ENCODE data around the gene IQGAP2.

IQGAP2 gene

GRCh38 chr5:76691467-76692273 lies 288.6 kb downstream of the IQGAP2 start:
- peak; percentile 41 for FAIRE-seq
- DNase-seq (ENCODE audit: extremely low spot score, insufficient read length, low read depth): no peak

GRCh38 chr5:76692274-76692540 lies 289.1 kb downstream of the IQGAP2 start:
- DNase-seq (ENCODE audit: extremely low spot score, insufficient read length, low read depth) (no peak), FAIRE-seq (no peak)

- DNase-seq (ENCODE audit: extremely low spot score, insufficient read length, low read depth): no peak
Measured at GRCh38 chr5:76692651-76693050, 289.6 kb downstream of the IQGAP2 start.

GRCh38 chr5:76693141-76693540 lies 290.1 kb downstream of the IQGAP2 start:
- DNase-seq (ENCODE audit: extremely low spot score, insufficient read length, low read depth) (no peak), FAIRE-seq (no peak)

More at GRCh38 chr5:76692651-76693050, 289.6 kb downstream of the IQGAP2 start:
- no peak for FAIRE-seq

GRCh38 chr5:76694317-76694716 lies 291.2 kb downstream of the IQGAP2 start:
- no peak for DNase-seq (ENCODE audit: extremely low spot score, insufficient read length, low read depth)
- FAIRE-seq: no peak

- no peak for FAIRE-seq
Measured at GRCh38 chr5:76695346-76695745, 292.3 kb downstream of the IQGAP2 start.

GRCh38 chr5:76696251-76696650 lies 293.2 kb downstream of the IQGAP2 start:
- FAIRE-seq (no peak), DNase-seq (ENCODE audit: extremely low spot score, insufficient read length, low read depth) (no peak)

More at GRCh38 chr5:76695346-76695745, 292.3 kb downstream of the IQGAP2 start:
- DNase-seq (ENCODE audit: extremely low spot score, insufficient read length, low read depth): no peak

GRCh38 chr5:76697670-76698069 lies 294.6 kb downstream of the IQGAP2 start:
- DNase-seq (ENCODE audit: extremely low spot score, insufficient read length, low read depth) (no peak), FAIRE-seq (no peak)

- no peak for FAIRE-seq
- no peak for DNase-seq (ENCODE audit: extremely low spot score, insufficient read length, low read depth)
Measured at GRCh38 chr5:76700571-76700970, 297.5 kb downstream of the IQGAP2 start.

GRCh38 chr5:76701298-76701697 lies 298.2 kb downstream of the IQGAP2 start:
- no peak for DNase-seq (ENCODE audit: extremely low spot score, insufficient read length, low read depth)
- no peak for FAIRE-seq

- FAIRE-seq: no peak
Measured at GRCh38 chr5:76703707-76704106, 300.6 kb downstream of the IQGAP2 start.

GRCh38 chr5:76704131-76704663 lies 301.1 kb downstream of the IQGAP2 start:
- DNase-seq (ENCODE audit: extremely low spot score, insufficient read length, low read depth): no peak
- no peak for FAIRE-seq

More at GRCh38 chr5:76703707-76704106, 300.6 kb downstream of the IQGAP2 start:
- no peak for DNase-seq (ENCODE audit: extremely low spot score, insufficient read length, low read depth)

GRCh38 chr5:76705574-76705973 lies 302.5 kb downstream of the IQGAP2 start:
- FAIRE-seq (no peak), DNase-seq (ENCODE audit: extremely low spot score, insufficient read length, low read depth) (no peak)

GRCh38 chr5:76709762-76710161 lies 306.7 kb downstream of the IQGAP2 start:
- FAIRE-seq (no peak), DNase-seq (ENCODE audit: extremely low spot score, insufficient read length, low read depth) (no peak)

- DNase-seq (ENCODE audit: extremely low spot score, insufficient read length, low read depth) (no peak), FAIRE-seq (peak; percentile 69)
Measured at GRCh38 chr5:76710991-76711390, 307.9 kb downstream of the IQGAP2 start.

GRCh38 chr5:76714751-76715485 lies 311.8 kb downstream of the IQGAP2 start:
- FAIRE-seq: no peak
- DNase-seq (ENCODE audit: extremely low spot score, insufficient read length, low read depth): no peak

- DNase-seq (ENCODE audit: extremely low spot score, insufficient read length, low read depth) (no peak), FAIRE-seq (no peak)
Measured at GRCh38 chr5:76715486-76715735, 312.3 kb downstream of the IQGAP2 start.

GRCh38 chr5:76715736-76716455 lies 312.8 kb downstream of the IQGAP2 start, which contains the start of gene F2R:
Gene F2R, plus strand, starts transcription at chr5:76716126. Its CDS starts 182 bp downstream, at chr5:76716308.
- FAIRE-seq (no peak), DNase-seq (ENCODE audit: extremely low spot score, insufficient read length, low read depth) (peak; percentile 32)

- FAIRE-seq (no peak), DNase-seq (ENCODE audit: extremely low spot score, insufficient read length, low read depth) (no peak)
Measured at GRCh38 chr5:76716456-76717157, 313.5 kb downstream of the IQGAP2 start.

All from GM18507 (cell line).